Measurements from ENCODE around the gene KRT3. TPM values are rescaled to one million over a fixed set of nuclear protein-coding genes. Genes with fewer than 3 reads are reported as not detected.

KRT3 gene
- total and polyA plus RNA-seq, 2 donors from 2014 or later: not detected

DNA sequence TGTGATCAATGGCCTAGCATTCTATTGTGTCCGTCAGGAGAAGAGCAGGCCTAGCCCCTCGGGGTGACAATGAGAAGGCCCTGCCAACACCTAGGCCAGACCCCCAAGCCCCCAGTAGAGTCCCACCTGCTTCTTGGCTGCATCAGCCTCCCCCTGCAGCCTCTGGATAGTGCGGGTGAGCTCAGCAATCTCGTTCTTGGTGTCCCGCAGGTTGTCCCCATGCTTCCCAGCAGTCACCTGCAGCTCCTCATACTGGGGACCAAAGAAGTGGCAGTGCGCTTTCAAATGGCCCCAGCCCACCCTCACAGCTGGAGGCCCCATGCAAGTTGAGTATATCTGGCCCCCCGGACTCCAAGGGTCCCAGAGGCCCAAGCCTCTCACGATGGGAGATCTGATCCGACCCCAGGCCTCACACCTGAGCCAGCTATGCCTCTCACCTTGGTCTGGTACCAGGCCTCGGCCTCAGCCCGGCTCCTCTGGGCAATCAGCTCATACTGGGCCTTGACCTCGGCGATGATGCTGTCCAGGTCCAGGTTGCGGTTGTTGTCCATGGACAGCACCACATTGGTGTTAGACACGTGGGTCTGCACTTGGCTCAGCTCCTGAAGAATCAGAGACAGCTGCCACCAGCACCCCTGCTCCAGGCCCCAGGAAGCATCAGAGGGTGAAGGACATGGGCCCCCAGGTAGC is 28.0 kb upstream of the KRT3 start:
- intact Hi-C loops (cut with DNase I): no loop called here
- H3K36me3 ChIP-seq (ENCODE audit: control insufficient read depth in 2 of 3, insufficient read depth in 3 of 3, low read length in 3 of 3): no peaks in the 10 kb centered on the region
- no peak for DNase-seq
- no peaks in the 10 kb centered on the region for H3K4me1 ChIP-seq (ENCODE audit: control insufficient read depth in 2 of 3, insufficient read depth in 2 of 3, low read depth in 1 of 3, low read length in 3 of 3)
- H3K27me3 ChIP-seq (ENCODE audit: control insufficient read depth, insufficient read depth, low read length): no peaks in the 10 kb centered on the region
- FAIRE-seq: no peak
- no peaks in the 10 kb centered on the region for H3K9me3 ChIP-seq (ENCODE audit: control insufficient read depth in 2 of 3, insufficient read depth in 1 of 3, low read length in 3 of 3)
- H3K27ac ChIP-seq (ENCODE audit: low read depth in 2 of 2, low read length in 2 of 2): no peak overlapping the region
- TF ChIP-seq, protein P1, sequence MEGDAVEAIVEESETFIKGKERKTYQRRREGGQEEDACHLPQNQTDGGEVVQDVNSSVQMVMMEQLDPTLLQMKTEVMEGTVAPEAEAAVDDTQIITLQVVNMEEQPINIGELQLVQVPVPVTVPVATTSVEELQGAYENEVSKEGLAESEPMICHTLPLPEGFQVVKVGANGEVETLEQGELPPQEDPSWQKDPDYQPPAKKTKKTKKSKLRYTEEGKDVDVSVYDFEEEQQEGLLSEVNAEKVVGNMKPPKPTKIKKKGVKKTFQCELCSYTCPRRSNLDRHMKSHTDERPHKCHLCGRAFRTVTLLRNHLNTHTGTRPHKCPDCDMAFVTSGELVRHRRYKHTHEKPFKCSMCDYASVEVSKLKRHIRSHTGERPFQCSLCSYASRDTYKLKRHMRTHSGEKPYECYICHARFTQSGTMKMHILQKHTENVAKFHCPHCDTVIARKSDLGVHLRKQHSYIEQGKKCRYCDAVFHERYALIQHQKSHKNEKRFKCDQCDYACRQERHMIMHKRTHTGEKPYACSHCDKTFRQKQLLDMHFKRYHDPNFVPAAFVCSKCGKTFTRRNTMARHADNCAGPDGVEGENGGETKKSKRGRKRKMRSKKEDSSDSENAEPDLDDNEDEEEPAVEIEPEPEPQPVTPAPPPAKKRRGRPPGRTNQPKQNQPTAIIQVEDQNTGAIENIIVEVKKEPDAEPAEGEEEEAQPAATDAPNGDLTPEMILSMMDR (IDR thresholded peaks at IDR 0.05; ENCODE audit: borderline replicate concordance, extremely low read depth, insufficient read depth): no peak
- H3K4me3 ChIP-seq (ENCODE audit: low read length in 3 of 3): no peak overlapping the region
- H3K9ac ChIP-seq (ENCODE audit: low read length in 3 of 3): no peak overlapping the region

DNA sequence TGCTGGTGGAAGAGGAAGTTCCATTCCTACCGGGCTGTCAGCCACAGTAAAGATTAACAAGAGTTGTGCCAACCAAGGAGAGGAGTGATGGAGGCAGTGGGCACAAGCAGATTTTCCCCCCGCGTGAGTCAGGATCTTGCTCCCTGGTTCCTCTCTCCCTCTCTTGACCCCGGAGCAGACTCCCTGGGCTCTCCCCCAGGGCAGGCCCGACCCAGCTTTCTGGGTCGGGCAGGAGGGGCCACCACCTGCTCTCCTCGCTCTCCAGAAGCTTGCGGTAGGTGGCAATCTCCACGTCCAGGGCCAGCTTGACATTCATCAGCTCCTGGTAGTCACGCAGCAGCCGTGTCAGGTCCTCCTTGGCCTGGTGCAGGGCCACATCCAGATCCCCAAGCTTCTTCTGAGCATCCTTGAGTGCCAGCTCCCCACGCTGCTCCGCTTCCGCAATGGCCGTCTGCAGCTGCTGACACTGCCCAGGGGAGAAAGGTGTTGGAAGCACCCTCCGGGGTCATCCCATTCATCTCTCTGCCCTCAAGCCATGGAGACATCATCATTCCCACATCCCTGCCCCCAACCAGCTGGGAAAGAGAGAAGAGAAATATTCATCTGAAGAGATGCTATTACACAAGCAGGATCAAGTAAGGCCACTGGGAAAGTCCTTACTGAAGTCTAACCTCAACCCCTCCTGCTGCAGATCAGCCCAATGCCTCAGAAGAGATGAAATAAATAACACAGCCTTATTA is 27.0 kb upstream of the KRT3 start:
- H3K9me3 ChIP-seq (ENCODE audit: control insufficient read depth in 2 of 3, insufficient read depth in 1 of 3, low read length in 3 of 3): no peaks in the 10 kb centered on the region
- intact Hi-C loops (cut with DNase I): no loop called here
- no peak for DNase-seq
- no peaks in the 10 kb centered on the region for H3K36me3 ChIP-seq (ENCODE audit: control insufficient read depth in 2 of 3, insufficient read depth in 3 of 3, low read length in 3 of 3)
- no peak for FAIRE-seq
- H3K4me3 ChIP-seq (ENCODE audit: low read length in 3 of 3): no peak overlapping the region
- no peaks in the 10 kb centered on the region for H3K4me1 ChIP-seq (ENCODE audit: control insufficient read depth in 2 of 3, insufficient read depth in 2 of 3, low read depth in 1 of 3, low read length in 3 of 3)
- H3K9ac ChIP-seq (ENCODE audit: low read length in 3 of 3): no peak overlapping the region
- H3K27me3 ChIP-seq (ENCODE audit: control insufficient read depth, insufficient read depth, low read length): no peaks in the 10 kb centered on the region
- TF ChIP-seq, protein P1 (IDR thresholded peaks at IDR 0.05; ENCODE audit: borderline replicate concordance, extremely low read depth, insufficient read depth): no peak
- no peak overlapping the region for H3K27ac ChIP-seq (ENCODE audit: low read depth in 2 of 2, low read length in 2 of 2)

DNA sequence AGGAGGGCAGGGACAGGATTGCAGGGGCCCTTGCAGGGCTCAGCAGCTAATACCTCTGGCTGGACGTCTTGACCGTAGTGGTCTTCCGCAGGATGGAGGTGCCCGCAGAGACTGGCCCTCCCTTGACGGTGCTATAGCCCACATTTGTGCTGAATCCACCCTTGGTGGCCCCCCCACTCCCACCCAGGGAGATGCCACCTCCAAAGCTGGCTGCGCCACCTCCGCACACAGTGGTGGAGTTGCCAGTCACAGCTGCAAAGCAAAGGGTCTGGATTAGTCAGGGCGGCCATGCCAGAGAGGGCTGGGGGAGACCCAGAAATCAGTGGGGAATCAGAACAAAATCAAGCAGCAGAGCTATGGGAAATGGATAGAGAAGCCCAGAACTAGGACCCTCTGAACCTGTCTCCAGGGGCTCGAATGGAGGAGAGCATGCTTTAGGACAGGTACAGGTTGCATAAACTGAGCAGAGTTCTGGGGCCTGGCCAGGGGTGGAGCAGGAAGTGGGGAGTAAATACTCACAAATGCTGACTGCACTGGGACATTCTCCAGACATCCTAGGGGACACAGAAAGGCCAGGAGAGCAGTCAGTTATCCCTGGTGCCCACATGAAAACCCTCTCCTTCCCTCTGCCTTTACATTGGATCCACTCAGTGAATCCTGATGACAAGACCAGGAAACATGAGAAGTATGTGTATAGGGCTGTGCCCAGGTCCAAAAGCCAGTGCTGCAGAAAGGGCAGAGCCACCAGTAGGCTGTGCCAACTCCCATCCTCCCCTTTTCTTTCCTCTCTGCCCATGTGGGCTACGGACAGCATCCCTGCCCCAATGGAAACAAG is 26.1 kb upstream of the KRT3 start:
- Histone ChIP-seq H3K9me3 (ENCODE audit: control insufficient read depth in 2 of 3, insufficient read depth in 1 of 3, low read length in 3 of 3) (no peaks in the 10 kb centered on the region), H3K4me1 (ENCODE audit: control insufficient read depth in 2 of 3, insufficient read depth in 2 of 3, low read depth in 1 of 3, low read length in 3 of 3) (no peaks in the 10 kb centered on the region), H3K27ac (ENCODE audit: low read depth in 2 of 2, low read length in 2 of 2) (no peak overlapping the region), H3K36me3 (ENCODE audit: control insufficient read depth in 2 of 3, insufficient read depth in 3 of 3, low read length in 3 of 3) (no peaks in the 10 kb centered on the region), H3K27me3 (ENCODE audit: control insufficient read depth, insufficient read depth, low read length) (no peaks in the 10 kb centered on the region), H3K4me3 (ENCODE audit: low read length in 3 of 3) (no peak overlapping the region), H3K9ac (ENCODE audit: low read length in 3 of 3) (no peak overlapping the region)
- TF ChIP-seq, protein P1 (IDR thresholded peaks at IDR 0.05; ENCODE audit: borderline replicate concordance, extremely low read depth, insufficient read depth): no peak
- intact Hi-C loops (cut with DNase I): no loop called here
- DNase-seq: no peak
- FAIRE-seq: no peak
